Fibroblast of skin of right quadriceps (primary cell): ENCODE data around the gene FOXP4.

Experiments used
- DNase-seq: peaks from one replicate; pipeline ENCODE4 v3.0.0-alpha.2; 2013

The FOXP4 gene

GRCh38 chr6:41568202-41568584 is 22.0 kb downstream of the FOXP4 start:
- DNase-seq: no peak

- DNase-seq: no peak
These were observed 22.6 kb downstream of the FOXP4 start for GRCh38 chr6:41568585-41569384.

GRCh38 chr6:41570259-41570615 is 24.1 kb downstream of the FOXP4 start:
- DNase-seq: no peak

GRCh38 chr6:41571021-41571780 is 25.0 kb downstream of the FOXP4 start:
- peak; percentile 52 for DNase-seq

GRCh38 chr6:41572613-41573012 is 26.4 kb downstream of the FOXP4 start:
- DNase-seq: no peak

GRCh38 chr6:41573276-41573675 is 27.1 kb downstream of the FOXP4 start:
- DNase-seq: no peak

- DNase-seq: no peak
These were observed 27.8 kb downstream of the FOXP4 start for GRCh38 chr6:41573985-41574384.

- no peak for DNase-seq
These were observed 29.4 kb downstream of the FOXP4 start for GRCh38 chr6:41575598-41575997.

GRCh38 chr6:41576667-41577066 is 30.5 kb downstream of the FOXP4 start:
- DNase-seq: no peak

GRCh38 chr6:41577356-41578216 is 31.4 kb downstream of the FOXP4 start:
- DNase-seq: peak; percentile 46

GRCh38 chr6:41578217-41579087 is 32.3 kb downstream of the FOXP4 start:
- DNase-seq: peak; percentile 57

- DNase-seq: peak; percentile 9
These were observed 33.0 kb downstream of the FOXP4 start for GRCh38 chr6:41579088-41579610.

GRCh38 chr6:41580690-41581089 is 34.5 kb downstream of the FOXP4 start:
- no peak for DNase-seq

- peak; percentile 82 for DNase-seq
These were observed 35.3 kb downstream of the FOXP4 start for GRCh38 chr6:41581381-41581991.

GRCh38 chr6:41582540-41582939 is 36.4 kb downstream of the FOXP4 start:
- DNase-seq: no peak

- no peak for DNase-seq
These were observed 37.4 kb downstream of the FOXP4 start for GRCh38 chr6:41583565-41583964.

GRCh38 chr6:41584205-41584604 is 38.0 kb downstream of the FOXP4 start:
- DNase-seq: no peak

- no peak for DNase-seq
These were observed 38.6 kb downstream of the FOXP4 start for GRCh38 chr6:41584668-41585205.

GRCh38 chr6:41585605-41586004 is 39.4 kb downstream of the FOXP4 start:
- no peak for DNase-seq

- peak; percentile 32 for DNase-seq
These were observed 40.2 kb downstream of the FOXP4 start for GRCh38 chr6:41586252-41587007.
